Ovary (tissue), 3 donors: ENCODE data around the gene NAV2.

Source experiments
- POLR2A ChIP-seq: fragments of 450-650 bp; IDR thresholded peaks from one replicate; pipeline ENCODE4 v1.6.1; 2017; ENCODE audit warnings: antibody characterized with exemption, mild to moderate bottlenecking, moderate library complexity
- TF ChIP-seq, protein P1 (sequence below), 3 donors: fragments of 450-650 bp in 2 of 3; fragments of 200-600 bp in 1 of 3; IDR thresholded peaks; one replicate each; pipeline versions ENCODE4 v1.5.1 to v1.8.0; 2016 to 2022; ENCODE audit warnings: antibody characterized with exemption in 3 of 3, mild to moderate bottlenecking in 1 of 3
- donor health status: DM: no; HTN: no; CAD: no.

DNA sequence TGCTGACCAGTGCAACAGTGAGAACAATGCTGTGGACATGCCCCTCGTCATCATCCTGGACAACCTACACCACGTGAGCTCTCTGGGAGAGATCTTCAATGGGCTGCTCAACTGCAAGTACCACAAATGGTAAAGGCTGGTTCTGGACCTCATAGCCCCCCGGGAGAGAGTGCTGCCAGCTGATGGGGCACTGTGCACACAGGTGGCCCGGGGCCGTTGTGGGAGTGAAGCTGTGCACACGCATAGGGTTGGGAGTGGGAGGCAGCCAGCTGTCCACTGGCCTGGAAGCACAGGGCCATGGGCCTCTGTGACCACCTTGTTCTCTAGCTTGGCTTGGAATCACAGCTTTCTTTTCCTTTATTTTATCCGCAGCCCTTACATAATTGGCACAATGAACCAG is 390.6 kb downstream of the NAV2 start:
- TF ChIP-seq, protein P1, sequence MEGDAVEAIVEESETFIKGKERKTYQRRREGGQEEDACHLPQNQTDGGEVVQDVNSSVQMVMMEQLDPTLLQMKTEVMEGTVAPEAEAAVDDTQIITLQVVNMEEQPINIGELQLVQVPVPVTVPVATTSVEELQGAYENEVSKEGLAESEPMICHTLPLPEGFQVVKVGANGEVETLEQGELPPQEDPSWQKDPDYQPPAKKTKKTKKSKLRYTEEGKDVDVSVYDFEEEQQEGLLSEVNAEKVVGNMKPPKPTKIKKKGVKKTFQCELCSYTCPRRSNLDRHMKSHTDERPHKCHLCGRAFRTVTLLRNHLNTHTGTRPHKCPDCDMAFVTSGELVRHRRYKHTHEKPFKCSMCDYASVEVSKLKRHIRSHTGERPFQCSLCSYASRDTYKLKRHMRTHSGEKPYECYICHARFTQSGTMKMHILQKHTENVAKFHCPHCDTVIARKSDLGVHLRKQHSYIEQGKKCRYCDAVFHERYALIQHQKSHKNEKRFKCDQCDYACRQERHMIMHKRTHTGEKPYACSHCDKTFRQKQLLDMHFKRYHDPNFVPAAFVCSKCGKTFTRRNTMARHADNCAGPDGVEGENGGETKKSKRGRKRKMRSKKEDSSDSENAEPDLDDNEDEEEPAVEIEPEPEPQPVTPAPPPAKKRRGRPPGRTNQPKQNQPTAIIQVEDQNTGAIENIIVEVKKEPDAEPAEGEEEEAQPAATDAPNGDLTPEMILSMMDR (IDR thresholded peaks at IDR 0.05) = no peak
- TF ChIP-seq POLR2A = no peak
